NCI-H146 treated with DMSO at 0.1 percent for 48 hours (cell line): ENCODE measurements around the gene LSM8.
"Not testable (repeated sequence)": the region's sequence is repeated elsewhere in the genome, so short reads cannot be mapped to it uniquely, and the experiment has no call there.

Source experiments
- DNase-seq: peaks from one replicate; lab custom pipeline; 2025; ENCODE audit not compliant: unreplicated experiment; lab: John Stamatoyannopoulos, UW

LSM8 gene

DNA sequence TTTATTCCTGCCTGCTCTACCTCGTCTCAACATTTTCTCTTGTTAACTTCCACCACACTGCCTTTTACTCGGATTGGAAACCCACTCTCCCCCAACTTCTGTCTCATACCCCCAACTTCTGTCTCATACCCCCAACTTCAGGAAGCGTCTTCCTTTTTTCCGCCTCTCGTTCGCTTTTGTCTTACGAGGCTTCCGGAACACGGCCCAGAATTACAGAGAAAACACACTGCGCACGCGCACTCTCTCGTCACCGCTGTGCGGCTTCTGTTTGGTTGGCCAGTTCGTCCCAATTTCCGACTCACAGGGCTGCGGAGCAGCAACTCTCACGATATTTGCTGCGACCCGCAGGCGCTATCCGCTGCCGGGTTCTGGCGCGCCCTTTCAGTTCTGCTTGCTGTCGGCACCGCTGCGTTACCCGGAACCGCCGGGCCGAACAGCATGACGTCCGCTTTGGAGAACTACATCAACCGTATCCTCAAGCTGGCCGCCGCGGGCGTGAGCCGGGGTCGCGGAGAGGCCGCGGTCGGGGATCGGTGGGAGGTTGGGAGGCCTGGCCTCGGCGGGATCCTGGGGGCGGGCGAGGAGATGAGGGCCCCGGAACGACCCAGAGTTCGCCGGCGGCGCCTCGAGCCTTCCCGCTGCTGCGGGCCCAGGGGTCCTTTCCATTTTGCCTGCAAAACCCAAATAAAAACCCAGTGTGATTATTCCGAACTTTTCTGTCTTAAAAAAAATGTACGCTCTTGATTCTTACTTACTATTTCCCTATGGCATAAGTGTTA, at the start of gene LSM8:
LSM8 (plus strand) TSS at position 379 of the 779 bp plus-strand sequence; CDS start at position 439, 60 bp downstream.
- DNase-seq, result peak; percentile 95

DNA sequence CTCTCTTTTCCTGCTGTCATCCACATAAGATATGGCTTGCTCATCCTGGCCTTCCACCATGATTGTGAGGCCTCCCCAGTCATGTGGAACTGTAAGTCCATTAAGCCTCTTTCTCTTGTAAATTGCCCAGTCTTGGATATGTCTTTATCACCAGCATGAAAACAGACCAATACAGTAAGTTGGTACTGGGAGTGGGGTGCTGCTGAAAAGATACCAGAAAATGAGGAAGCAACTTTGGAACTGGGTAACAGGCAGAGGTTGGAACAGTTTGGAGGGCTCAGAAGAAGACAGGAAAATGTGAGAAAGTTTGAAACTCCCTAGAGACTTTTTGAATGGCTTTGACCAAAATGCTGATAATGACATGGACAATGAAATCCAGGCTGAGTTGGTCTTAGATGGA, 49.5 kb upstream of the LSM8 start:
- DNase-seq, result not testable (repeated sequence)

DNA sequence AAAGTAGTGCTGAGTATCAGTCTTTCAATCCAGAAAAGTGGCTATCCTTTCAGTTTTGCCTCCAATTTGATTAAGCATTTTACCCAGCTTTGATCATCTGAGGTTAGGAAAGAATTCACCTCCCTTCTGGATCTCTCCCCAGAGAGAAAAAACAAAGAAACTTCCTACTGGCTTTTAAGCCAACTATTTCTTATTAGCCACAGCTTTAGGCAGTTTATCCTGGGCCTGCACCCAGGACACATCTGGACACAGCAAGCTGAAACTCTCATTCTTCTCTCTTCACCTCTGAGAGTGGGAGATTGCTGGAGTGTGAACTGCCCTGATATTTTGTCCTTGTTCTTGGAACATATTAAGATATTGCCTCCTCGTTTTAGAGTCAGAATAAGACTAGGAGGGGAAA, 43.5 kb upstream of the LSM8 start:
- DNase-seq, result no peak

DNA sequence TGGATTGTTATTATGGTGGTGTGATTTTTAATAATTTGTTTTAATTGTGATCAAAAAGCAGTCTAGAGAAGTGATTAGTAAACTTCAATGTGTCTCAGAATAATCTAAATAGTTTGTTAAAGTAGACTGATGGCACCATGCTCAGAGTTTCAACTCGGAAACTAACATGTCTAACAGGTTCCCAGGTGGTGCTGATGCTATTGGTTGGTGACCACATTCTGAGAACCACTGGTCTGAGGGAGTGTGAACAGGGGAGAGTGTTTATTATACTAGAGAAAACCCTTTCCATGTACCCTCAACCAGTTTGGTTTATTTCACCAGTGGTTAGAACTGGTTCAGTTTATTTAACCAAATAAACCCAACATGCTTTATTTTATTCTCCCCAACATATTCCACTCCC, 42.0 kb upstream of the LSM8 start:
- DNase-seq, result no peak

DNA sequence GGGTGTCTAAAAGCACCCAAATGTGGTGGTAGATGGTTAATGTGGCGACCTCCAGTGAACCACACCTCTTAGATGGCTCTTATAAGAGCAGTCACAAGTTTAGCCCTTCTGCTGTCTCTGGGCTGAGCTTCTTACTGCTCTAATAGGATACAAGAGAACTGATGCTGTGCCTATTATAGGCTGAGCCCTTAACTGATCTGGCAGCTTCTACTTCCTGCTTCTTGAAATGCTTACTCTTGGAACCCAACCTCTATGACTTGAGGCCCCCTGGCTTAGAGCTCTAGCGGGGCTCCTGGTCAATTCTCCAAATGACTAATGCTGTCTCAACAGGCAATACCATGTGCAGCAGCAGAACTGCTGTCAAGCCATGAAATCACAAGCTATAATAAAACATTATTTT, 35.0 kb upstream of the LSM8 start:
- no peak for DNase-seq

DNA sequence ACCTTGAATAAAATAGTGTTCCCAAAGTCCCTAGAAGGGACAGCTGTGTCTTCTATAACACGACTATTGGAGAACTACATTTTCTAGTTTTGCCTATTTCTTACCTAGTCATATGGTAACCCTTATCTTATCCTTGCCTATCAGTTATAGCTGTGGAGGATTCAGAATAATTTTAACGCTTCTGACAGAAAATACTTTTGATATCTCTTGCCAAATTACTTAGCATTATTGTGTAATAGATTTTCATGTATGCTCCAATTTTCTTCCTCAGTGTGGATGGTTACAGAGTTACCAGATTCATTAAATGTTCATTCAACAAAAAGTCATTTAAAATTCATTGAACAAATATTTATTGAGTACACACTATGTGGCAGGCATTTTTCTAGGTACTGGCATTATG, 34.6 kb upstream of the LSM8 start:
- no peak for DNase-seq

DNA sequence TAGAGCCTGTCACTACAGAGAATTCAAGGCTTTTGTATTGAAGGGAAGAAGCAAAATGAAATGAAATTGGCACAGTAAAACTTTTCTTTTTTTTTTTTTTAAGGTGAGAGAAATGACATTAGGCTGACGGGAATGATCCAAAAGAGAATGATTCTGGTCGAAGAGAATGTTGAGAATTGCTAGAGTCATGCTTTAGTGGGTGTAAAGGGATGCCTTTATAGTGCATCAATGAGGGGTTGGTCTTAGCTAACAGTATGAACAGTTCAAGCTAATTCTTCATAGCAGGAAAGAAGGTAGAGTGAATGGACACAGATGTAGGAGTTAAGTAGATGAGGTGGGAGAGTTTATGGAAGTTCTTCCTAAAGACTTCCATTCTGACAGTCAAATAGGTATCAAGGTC, 32.3 kb upstream of the LSM8 start:
- no peak for DNase-seq

DNA sequence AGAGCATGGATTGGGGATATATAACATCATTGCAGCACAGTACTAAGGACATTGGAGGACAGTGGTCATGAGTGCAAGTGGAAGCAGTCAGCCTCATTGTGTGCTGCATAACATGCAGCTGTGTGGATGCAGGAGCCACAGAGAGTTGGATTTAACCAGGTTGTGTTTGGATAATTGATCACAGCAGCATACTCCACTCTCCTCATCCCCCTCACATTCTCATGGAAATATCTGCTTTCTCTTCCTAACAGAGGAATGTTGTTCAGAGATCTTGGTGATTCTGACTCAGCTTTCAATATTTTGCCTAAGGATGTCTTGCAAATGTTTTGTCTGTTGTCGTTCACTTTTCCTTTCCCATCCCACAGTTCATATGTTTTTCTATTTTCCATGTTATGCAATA, 31.8 kb upstream of the LSM8 start:
- DNase-seq, result no peak

DNA sequence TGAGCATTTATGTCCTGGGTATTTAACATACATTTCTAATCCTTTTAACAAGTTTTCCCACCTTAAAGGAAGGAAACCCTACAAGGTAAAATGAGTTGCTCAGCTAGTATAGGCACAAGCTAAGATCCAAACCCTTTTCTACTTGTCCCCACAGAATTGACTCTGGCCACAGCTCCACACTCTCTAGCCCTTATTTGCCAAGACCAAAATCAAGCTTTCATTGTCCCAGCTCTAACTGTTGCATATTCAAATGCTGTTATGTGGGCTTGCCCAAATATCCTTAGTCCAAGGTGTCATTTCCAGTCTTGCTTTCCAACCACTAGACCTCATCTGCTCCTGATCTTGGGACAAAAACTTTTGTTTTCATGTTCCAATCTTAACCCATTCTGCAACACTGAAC, 31.3 kb upstream of the LSM8 start:
- DNase-seq, result no peak

DNA sequence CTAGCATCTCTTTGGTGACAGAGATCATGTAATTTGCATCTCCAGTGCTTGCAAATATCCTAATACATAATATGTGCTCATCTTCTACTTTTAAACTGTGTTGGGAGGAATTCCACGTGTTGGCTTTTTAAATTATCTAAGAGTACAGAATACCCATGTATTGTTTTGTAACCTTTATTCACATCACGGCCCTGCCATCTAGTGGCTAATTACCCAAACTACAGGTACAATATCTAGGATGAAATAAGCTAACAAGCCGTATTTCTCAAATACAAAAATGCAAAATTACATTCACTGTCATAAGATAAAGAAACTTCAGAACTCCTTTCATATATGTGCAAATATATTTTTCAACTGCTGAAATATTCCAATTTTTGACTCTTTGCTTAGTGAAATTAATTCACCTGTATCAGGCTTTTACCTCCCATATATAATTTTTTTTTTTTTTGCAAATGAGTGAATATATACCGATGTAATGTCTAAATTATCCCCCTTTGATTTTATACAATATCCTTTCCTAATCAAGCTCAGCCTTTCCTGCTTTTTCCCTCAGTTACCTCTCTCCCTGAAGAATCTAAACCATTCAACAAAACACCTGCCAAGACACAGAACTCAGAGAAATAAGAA, 30.3 kb upstream of the LSM8 start:
- DNase-seq, result no peak

DNA sequence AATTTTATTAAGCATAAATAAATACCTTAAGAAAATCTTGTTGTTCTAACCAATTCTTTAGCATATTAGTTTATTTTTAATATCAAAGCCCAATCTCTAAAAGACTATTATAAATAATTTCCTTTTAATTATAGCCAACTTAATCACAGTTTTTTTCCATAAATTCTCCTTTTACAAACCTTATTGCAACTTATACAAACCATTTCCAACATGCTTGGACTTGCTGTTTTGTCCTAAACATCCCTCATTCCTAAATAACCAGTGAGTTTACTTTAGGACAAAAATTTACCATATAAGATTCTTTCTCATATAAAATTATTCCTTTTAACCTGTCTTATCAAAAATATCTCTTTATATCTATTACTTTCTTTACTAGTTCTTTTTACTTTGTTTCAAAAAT, 25.2 kb upstream of the LSM8 start:
- DNase-seq, result no peak

DNA sequence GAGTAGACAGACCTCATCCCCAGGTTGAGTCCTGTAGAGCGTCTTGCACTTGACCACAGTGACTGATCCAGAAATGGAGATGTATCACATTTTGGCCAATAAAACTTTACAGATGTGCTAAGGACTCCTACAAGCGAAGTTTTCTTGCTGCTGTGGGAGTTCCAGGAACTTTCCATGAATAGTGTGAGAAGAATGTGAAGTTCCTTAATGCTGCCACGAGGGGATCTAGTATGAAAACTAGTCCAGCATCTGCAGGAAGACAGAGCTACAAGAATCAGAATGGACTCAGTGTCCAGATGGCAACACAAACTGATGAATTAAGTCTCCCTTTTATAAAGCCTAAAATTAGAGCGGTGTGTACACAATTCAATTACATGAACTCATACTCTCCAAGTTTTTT, 14.8 kb upstream of the LSM8 start:
- DNase-seq, result no peak

DNA sequence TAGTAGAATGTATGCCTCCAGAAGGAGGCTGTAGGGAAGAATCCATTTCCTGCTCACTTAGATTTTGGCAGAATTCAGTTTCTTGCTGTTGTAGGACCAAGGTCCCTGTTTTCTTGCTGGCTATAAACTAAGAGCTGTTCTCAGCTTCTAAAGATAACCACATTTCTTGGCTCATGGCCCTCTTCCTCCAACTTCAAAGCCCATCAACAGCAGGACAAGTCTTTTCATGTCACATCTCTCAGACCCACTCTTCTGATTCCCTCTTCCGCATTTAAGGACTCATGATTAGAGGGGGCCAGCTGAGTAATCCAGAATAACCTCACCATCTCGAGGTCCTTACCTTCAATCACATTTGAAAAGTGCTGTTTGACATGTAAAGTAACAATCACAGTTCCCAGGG, 8.2 kb upstream of the LSM8 start:
- DNase-seq, result no peak

DNA sequence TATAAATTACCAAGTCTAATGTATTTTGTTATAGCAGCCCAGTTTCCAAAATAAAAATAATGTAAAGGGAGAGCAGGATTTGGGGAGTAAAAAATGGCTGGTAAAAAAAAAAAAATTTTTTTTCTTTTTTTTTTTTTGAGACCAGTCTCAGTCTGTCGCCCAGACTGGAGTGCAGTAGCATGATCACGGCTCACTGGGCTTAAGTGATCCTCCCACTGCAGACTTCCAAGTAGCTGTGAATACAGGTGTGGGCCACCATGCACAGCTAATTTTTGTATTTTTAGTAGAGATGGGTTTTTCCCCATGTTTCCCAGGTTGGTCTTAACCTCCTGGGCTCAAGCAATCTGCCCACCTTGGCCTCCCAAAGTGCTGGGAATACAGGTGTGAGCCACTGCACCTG, 4.8 kb upstream of the LSM8 start:
- no peak for DNase-seq

DNA sequence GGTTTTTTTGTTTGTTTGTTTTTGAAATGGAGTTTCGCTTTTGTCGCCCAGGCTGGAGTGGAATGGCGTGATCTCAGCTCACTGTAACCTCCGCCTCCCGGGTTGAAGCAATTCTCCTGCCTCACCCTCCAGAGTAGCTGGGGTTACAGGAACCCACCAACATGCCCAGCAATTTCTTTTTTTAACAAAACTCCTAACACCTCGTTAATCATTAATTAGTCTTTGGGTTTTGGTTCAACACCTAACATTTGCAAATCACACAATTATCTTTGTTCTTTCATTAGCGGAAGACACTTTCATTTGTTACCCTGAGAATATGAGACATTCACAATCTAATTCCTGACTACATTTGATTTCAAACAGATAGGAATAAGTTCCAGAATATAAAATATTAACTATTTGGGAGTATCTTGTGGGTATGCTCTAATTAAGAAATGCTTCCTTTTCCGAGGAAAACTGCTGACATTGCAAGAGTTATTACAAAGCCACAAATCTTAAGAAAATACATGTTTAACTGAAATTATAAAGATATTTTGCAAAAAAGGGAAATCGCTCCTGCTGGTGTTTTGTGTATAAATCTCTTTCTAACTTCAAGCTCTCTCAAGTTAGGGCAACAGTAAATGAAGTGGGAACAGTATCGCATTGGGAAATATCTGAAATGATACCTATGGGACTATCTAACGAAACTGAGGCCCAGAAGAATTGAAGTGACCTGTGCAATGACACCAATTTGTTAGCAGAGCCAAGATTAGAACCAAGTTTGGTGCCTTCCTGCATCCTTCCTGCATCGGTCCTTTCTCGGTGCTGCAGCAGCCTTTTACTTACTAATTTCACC, 1.2 kb upstream of the LSM8 start:
- no peak for DNase-seq

DNA sequence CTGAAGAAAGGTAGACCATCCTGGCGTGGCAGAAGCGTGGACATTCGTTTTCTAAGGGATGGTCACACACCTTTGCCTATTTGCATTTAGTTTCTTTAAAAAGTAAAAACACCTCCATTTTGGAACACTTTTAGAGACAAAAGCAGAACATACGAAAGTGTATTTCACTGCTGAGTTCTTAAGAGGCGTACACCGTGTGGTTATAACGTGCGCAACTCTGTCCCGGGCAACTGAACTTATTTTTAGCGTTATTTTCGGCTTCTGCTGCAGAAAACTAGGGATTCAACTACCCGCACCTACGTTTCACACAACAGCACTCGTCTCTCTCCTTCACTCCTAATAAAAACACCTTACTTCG, 557 bp upstream of the LSM8 start:
- no peak for DNase-seq

DNA sequence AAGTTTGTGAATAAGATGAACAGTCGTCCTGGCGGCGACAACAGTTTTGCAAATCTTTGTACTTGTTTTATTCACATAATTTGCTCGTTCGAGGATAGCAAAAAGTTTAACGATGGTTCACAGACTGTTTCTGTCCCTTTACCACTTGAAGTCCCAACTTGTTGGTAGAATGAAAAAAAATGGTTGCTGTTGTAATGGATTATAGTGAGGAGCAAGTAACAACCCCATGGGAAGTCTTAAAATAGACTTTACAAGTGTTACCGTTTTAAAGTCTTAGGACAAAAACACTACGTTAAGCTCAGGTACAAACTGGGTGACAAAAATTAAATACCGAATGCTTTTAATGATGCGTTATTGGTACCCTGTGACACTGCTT, 589 bp downstream of the LSM8 start:
- no peak for DNase-seq

DNA sequence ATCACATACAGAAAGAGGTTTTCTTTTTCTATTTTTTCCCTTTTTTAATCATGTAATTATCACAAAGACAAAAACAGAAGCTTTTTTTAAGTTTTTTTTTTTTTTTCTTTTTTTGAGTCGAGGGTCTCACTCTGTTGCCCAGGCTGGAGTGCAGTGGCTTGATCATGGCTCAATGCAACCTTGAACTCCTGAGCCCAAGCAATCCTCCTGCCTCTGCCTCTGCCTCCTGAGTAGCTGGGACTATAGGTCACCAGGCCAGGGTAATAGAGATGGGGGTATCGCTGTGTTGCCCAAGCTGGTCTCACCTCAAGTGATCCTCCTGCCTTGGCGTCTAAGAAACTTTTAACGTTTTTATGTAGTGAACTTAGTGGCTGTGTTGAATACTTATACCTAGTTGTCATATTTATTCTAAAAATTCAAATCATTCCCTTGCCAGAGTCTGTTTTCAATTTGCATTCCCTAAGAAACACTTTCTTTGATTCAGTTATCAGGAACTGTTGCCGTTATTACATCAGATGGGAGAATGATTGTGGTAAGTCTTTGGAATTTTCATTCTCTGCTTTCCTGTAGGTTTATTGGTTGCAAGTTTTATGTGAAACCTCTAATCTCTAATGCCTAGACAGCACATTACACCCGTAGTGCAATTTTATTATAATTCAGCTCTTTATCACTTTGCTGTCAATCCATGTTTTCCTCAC, 1.3 kb downstream of the LSM8 start:
- DNase-seq, result no peak

DNA sequence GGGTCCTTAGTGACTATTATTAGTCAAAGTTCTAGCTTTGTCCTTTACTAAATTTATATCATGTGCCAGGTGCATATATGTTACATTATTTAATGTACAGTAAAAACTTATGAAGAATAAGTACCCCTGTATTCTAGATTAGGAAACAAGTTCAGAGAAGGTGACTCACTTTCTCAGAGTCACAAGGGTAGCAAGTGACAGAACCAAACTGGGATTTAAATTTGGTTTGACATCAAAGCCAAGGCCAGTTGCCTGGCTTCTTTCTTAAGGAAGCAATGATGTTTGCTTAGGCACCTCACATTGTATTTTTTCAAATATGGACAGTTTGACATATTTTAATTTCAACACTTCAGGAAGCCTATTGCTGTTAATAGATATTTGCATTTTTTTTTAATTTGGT, 2.5 kb downstream of the LSM8 start:
- no peak for DNase-seq

DNA sequence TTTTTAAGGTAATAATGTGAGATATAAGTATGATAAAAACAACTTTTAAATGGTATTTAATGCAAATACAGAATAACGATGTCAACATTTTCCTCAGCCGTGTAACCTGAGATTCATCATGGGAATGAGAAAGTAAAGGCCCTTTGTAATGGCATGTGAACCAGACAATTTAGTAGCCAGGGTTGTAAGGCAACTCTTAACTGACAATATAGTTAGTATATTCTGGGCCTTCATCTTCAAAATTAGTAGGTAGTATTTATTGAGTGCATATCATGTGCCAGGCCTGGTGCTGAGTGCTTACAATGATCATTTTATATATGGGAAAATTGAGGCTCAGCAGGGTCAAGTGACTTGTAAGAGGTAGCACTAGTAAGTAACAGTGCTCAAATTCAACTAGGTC, 10.6 kb downstream of the LSM8 start:
- no peak for DNase-seq

DNA sequence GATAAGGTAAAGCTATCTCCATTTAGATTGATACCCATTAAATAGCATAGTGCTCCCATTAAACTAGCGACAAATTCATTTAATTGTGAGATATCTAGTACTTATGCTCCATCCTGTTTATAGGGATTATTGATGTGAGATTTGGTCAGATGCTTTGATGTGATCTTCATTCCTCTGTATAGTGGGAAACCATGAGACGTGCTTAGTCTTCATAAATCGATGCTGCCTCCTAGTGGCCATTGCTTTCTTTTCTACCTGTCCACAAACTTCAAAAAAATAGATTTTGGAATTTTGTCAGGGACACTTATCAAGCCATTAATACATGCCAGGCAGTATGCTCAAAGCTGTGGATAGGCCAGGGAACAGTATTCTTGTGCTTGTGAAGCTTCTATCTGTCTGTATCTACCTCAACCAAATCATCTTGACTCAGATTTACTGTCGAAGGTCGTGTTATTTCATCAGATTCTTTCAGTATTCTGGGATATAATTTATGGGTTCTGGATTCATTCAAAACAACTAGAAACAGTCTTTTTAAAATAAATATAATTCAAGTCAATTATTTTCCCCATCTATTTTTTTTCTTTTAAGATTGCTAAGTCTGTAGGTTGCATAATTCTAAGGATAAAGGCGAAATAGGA, 12.0 kb downstream of the LSM8 start:
- DNase-seq, result peak; percentile 49
